Measurements from ENCODE around the gene L3MBTL3.
A peak's percentile ranks its signal among the peaks of the same experiment; 100 is the strongest.

L3MBTL3 gene

GRCh38 chr6:130026859-130027258, 8.5 kb downstream of the L3MBTL3 start:
- DNase-seq (ENCODE audit: low read depth in 2 of 2): no peak

GRCh38 chr6:130027948-130028347, 9.6 kb downstream of the L3MBTL3 start:
- no peak for DNase-seq (ENCODE audit: low read depth in 2 of 2)

- DNase-seq (ENCODE audit: low read depth in 2 of 2): peak in 1 of 2 experiments; percentile 1
Measured at GRCh38 chr6:130029163-130029562, 10.8 kb downstream of the L3MBTL3 start.

GRCh38 chr6:130032758-130033340, 14.5 kb downstream of the L3MBTL3 start:
- DNase-seq (ENCODE audit: low read depth in 2 of 2): no peak

GRCh38 chr6:130033949-130034348, 15.6 kb downstream of the L3MBTL3 start:
- no peak for DNase-seq (ENCODE audit: low read depth in 2 of 2)

- peak in 1 of 2 experiments; percentile 3 for DNase-seq (ENCODE audit: low read depth in 2 of 2)
Measured at GRCh38 chr6:130034378-130035146, 16.2 kb downstream of the L3MBTL3 start.

GRCh38 chr6:130035211-130035610, 16.8 kb downstream of the L3MBTL3 start:
- DNase-seq (ENCODE audit: low read depth in 2 of 2): no peak

GRCh38 chr6:130037207-130037811, 18.9 kb downstream of the L3MBTL3 start:
- DNase-seq (ENCODE audit: low read depth in 2 of 2): no peak

- no peak for DNase-seq (ENCODE audit: low read depth in 2 of 2)
Measured at GRCh38 chr6:130041594-130041993, 23.2 kb downstream of the L3MBTL3 start.

GRCh38 chr6:130043344-130043743, 25.0 kb downstream of the L3MBTL3 start:
- DNase-seq (ENCODE audit: low read depth in 2 of 2): no peak

GRCh38 chr6:130045622-130046021, 27.2 kb downstream of the L3MBTL3 start:
- DNase-seq (ENCODE audit: low read depth in 2 of 2): no peak

- DNase-seq (ENCODE audit: low read depth in 2 of 2): no peak
Measured at GRCh38 chr6:130046671-130047070, 28.3 kb downstream of the L3MBTL3 start.

- DNase-seq (ENCODE audit: low read depth in 2 of 2): no peak
Measured at GRCh38 chr6:130047088-130047995, 29.0 kb downstream of the L3MBTL3 start.

GRCh38 chr6:130050230-130050629, 31.8 kb downstream of the L3MBTL3 start:
- no peak for DNase-seq (ENCODE audit: low read depth in 2 of 2)

- no peak for DNase-seq (ENCODE audit: low read depth in 2 of 2)
Measured at GRCh38 chr6:130054725-130055124, 36.3 kb downstream of the L3MBTL3 start.

- no peak for DNase-seq (ENCODE audit: low read depth in 2 of 2)
Measured at GRCh38 chr6:130055271-130055670, 36.9 kb downstream of the L3MBTL3 start.

- no peak for DNase-seq (ENCODE audit: low read depth in 2 of 2)
Measured at GRCh38 chr6:130057495-130057894, 39.1 kb downstream of the L3MBTL3 start.

- no peak for DNase-seq (ENCODE audit: low read depth in 2 of 2)
Measured at GRCh38 chr6:130063806-130064205, 45.4 kb downstream of the L3MBTL3 start.

GRCh38 chr6:130065609-130066156, 47.3 kb downstream of the L3MBTL3 start:
- DNase-seq (ENCODE audit: low read depth in 2 of 2): no peak

GRCh38 chr6:130069485-130069884, 51.1 kb downstream of the L3MBTL3 start:
- no peak for DNase-seq (ENCODE audit: low read depth in 2 of 2)

- DNase-seq (ENCODE audit: low read depth in 2 of 2): no peak
Measured at GRCh38 chr6:130070326-130070725, 51.9 kb downstream of the L3MBTL3 start.

- DNase-seq (ENCODE audit: low read depth in 2 of 2): no peak
Measured at GRCh38 chr6:130070792-130071191, 52.4 kb downstream of the L3MBTL3 start.
